ENCODE results near the gene C9orf72. TPM values are rescaled to one million over a fixed set of nuclear protein-coding genes. Genes with fewer than 3 reads are reported as not detected.

Gene C9orf72
- polyA plus RNA-seq, 1 donor = 32.1 TPM

- no CpG with 5 or more reads among the region's 1 CpG for WGBS (ENCODE audit: insufficient coverage, low lambda C conversion rate)
- no peak for DNase-seq
- H3K27me3 ChIP-seq (ENCODE audit: control insufficient read depth, insufficient read depth, low read length) = no peaks in the 10 kb centered on the region
- no peak overlapping the region for H3K27ac ChIP-seq (ENCODE audit: low read length)
- no peaks in the 10 kb centered on the region for H3K9me3 ChIP-seq (ENCODE audit: control insufficient read depth, low read depth, low read length)
- peaks cover under 1% of the 10 kb centered on the region for H3K36me3 ChIP-seq (ENCODE audit: control insufficient read depth, insufficient read depth, low read length)
- peaks cover 19% of the 10 kb centered on the region for H3K4me1 ChIP-seq (ENCODE audit: control insufficient read depth, insufficient read depth, low read length)
- H3K4me3 ChIP-seq (ENCODE audit: low read length) = no peak overlapping the region
Observed at GRCh38 chr9:27540502-27540901, 32.8 kb downstream of the C9orf72 start.

- DNase-seq = peak in 1 of 2 donors; percentile 48
- H3K27ac ChIP-seq (ENCODE audit: low read length) = no peak overlapping the region
- H3K4me3 ChIP-seq (ENCODE audit: low read length) = no peak overlapping the region
- no peaks in the 10 kb centered on the region for H3K27me3 ChIP-seq (ENCODE audit: control insufficient read depth, insufficient read depth, low read length)
- H3K9me3 ChIP-seq (ENCODE audit: control insufficient read depth, low read depth, low read length) = no peaks in the 10 kb centered on the region
- peaks cover 19% of the 10 kb centered on the region for H3K4me1 ChIP-seq (ENCODE audit: control insufficient read depth, insufficient read depth, low read length)
- H3K36me3 ChIP-seq (ENCODE audit: control insufficient read depth, insufficient read depth, low read length) = no peaks in the 10 kb centered on the region
- WGBS (ENCODE audit: insufficient coverage, low lambda C conversion rate) = no CpG with 5 or more reads among the region's 5 CpGs
Observed at GRCh38 chr9:27539479-27540441, 33.5 kb downstream of the C9orf72 start.

DNA sequence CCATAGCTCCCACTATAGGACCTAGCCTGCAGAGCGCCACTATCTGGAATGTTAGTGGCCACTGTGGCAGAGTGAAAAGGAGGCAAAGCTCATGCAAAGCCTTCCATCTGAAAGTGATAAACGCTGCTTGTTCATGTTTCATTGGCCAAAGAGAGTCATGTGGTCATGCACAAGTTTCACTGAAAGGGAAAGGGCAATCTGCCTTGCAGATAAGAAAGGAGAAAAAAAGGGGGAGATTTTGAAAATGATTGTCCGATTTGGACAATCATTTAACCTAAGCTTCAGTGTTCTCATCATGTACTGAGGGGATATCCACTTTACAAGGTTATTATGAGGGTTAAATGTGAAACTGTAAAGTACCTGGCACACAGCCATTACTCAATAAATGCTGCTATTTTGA is 34.6 kb downstream of the C9orf72 start:
- Histone ChIP-seq H3K36me3 (ENCODE audit: control insufficient read depth, insufficient read depth, low read length) (no peaks in the 10 kb centered on the region), H3K4me1 (ENCODE audit: control insufficient read depth, insufficient read depth, low read length) (peaks cover 19% of the 10 kb centered on the region), H3K4me3 (ENCODE audit: low read length) (no peak overlapping the region), H3K9me3 (ENCODE audit: control insufficient read depth, low read depth, low read length) (no peaks in the 10 kb centered on the region), H3K27me3 (ENCODE audit: control insufficient read depth, insufficient read depth, low read length) (no peaks in the 10 kb centered on the region), H3K27ac (ENCODE audit: low read length) (no peak overlapping the region)
- DNase-seq = peak in 1 of 2 donors; percentile 60
- WGBS (ENCODE audit: insufficient coverage, low lambda C conversion rate) = no CpG with 5 or more reads among the region's 3 CpGs

DNA sequence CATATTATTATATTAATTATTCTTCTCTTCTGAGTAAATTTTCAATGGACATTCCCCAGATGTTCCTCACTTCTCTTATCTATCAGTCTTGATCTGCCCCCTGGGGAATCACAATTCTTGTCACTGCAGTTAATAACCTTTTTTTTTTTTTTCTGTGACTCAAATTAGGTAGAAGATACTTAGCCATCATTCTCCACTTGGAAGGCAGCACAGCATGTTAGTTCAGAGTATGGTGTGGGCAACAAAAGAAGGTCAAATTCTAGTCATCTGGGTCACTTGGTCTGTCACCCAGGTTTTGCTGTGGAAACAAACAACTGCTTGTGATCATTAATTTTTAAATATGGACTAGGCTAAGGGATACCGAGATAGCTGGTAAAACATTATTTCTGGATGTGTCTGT is 35.5 kb downstream of the C9orf72 start:
- Histone ChIP-seq H3K9me3 (ENCODE audit: control insufficient read depth, low read depth, low read length) (no peaks in the 10 kb centered on the region), H3K27me3 (ENCODE audit: control insufficient read depth, insufficient read depth, low read length) (no peaks in the 10 kb centered on the region), H3K36me3 (ENCODE audit: control insufficient read depth, insufficient read depth, low read length) (no peaks in the 10 kb centered on the region), H3K4me3 (ENCODE audit: low read length) (no peak overlapping the region), H3K4me1 (ENCODE audit: control insufficient read depth, insufficient read depth, low read length) (peaks cover 19% of the 10 kb centered on the region), H3K27ac (ENCODE audit: low read length) (no peak overlapping the region)
- DNase-seq = no peak
- no CpG with 5 or more reads among the region's 1 CpG for WGBS (ENCODE audit: insufficient coverage, low lambda C conversion rate)

DNA sequence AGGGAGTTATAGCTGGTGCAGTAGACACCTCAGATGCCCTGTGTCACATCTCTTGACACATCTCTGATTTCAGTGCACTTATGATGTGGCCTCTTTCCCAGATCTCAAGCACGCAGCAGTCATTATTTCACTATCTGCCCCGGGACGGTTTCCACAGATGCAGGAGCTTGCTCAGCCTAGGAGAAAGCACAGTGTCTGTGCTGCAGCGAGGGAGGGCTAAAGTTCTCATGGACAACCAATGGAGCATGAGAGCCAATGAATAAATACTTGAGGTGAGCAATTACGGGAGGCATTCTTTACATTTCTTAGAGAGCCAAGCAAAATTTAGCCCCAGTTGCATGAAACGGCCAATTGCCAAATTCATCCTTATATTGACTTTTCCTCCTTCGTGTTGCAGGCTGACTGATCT is 36.2 kb downstream of the C9orf72 start:
- DNase-seq = no peak
- Histone ChIP-seq H3K9me3 (ENCODE audit: control insufficient read depth, low read depth, low read length) (no peaks in the 10 kb centered on the region), H3K36me3 (ENCODE audit: control insufficient read depth, insufficient read depth, low read length) (no peaks in the 10 kb centered on the region), H3K27me3 (ENCODE audit: control insufficient read depth, insufficient read depth, low read length) (no peaks in the 10 kb centered on the region), H3K4me3 (ENCODE audit: low read length) (no peak overlapping the region), H3K27ac (ENCODE audit: low read length) (no peak overlapping the region), H3K4me1 (ENCODE audit: control insufficient read depth, insufficient read depth, low read length) (peaks cover 19% of the 10 kb centered on the region)
- WGBS (ENCODE audit: insufficient coverage, low lambda C conversion rate) = no CpG with 5 or more reads among the region's 7 CpGs

- peak overlapping the region; percentile 13 for H3K27ac ChIP-seq (ENCODE audit: low read length)
Observed at GRCh38 chr9:27536168-27536567, 37.1 kb downstream of the C9orf72 start.

GRCh38 chr9:27535701-27536118 is 37.6 kb downstream of the C9orf72 start:
- no peaks in the 10 kb centered on the region for H3K9me3 ChIP-seq (ENCODE audit: control insufficient read depth, low read depth, low read length)
- WGBS (ENCODE audit: insufficient coverage, low lambda C conversion rate) = no CpG with 5 or more reads among the region's 3 CpGs
- no peak for DNase-seq
- no peaks in the 10 kb centered on the region for H3K27me3 ChIP-seq (ENCODE audit: control insufficient read depth, insufficient read depth, low read length)
- no peak overlapping the region for H3K27ac ChIP-seq (ENCODE audit: low read length)
- peaks cover 24% of the 10 kb centered on the region for H3K4me1 ChIP-seq (ENCODE audit: control insufficient read depth, insufficient read depth, low read length)
- H3K36me3 ChIP-seq (ENCODE audit: control insufficient read depth, insufficient read depth, low read length) = no peaks in the 10 kb centered on the region
- H3K4me3 ChIP-seq (ENCODE audit: low read length) = no peak overlapping the region

More at GRCh38 chr9:27536168-27536567, 37.1 kb downstream of the C9orf72 start:
- H3K9me3 ChIP-seq (ENCODE audit: control insufficient read depth, low read depth, low read length) = no peaks in the 10 kb centered on the region
- peaks cover 21% of the 10 kb centered on the region for H3K4me1 ChIP-seq (ENCODE audit: control insufficient read depth, insufficient read depth, low read length)
- 80% methylated on average over 1 of the region's 3 CpGs for WGBS (ENCODE audit: insufficient coverage, low lambda C conversion rate)
- DNase-seq = no peak
- no peaks in the 10 kb centered on the region for H3K36me3 ChIP-seq (ENCODE audit: control insufficient read depth, insufficient read depth, low read length)
- H3K4me3 ChIP-seq (ENCODE audit: low read length) = no peak overlapping the region
- H3K27me3 ChIP-seq (ENCODE audit: control insufficient read depth, insufficient read depth, low read length) = no peaks in the 10 kb centered on the region

GRCh38 chr9:27534658-27535209 is 38.5 kb downstream of the C9orf72 start:
- Histone ChIP-seq H3K4me3 (ENCODE audit: low read length) (no peak overlapping the region), H3K27me3 (ENCODE audit: control insufficient read depth, insufficient read depth, low read length) (no peaks in the 10 kb centered on the region), H3K9me3 (ENCODE audit: control insufficient read depth, low read depth, low read length) (no peaks in the 10 kb centered on the region), H3K4me1 (ENCODE audit: control insufficient read depth, insufficient read depth, low read length) (peaks cover 24% of the 10 kb centered on the region), H3K27ac (ENCODE audit: low read length) (no peak overlapping the region), H3K36me3 (ENCODE audit: control insufficient read depth, insufficient read depth, low read length) (no peaks in the 10 kb centered on the region)
- WGBS (ENCODE audit: insufficient coverage, low lambda C conversion rate) = 54% methylated on average over 2 of the region's 3 CpGs
- no peak for DNase-seq

- Histone ChIP-seq H3K4me1 (ENCODE audit: control insufficient read depth, insufficient read depth, low read length) (peaks cover 19% of the 10 kb centered on the region), H3K27ac (ENCODE audit: low read length) (no peak overlapping the region), H3K27me3 (ENCODE audit: control insufficient read depth, insufficient read depth, low read length) (no peaks in the 10 kb centered on the region), H3K36me3 (ENCODE audit: control insufficient read depth, insufficient read depth, low read length) (no peaks in the 10 kb centered on the region), H3K4me3 (ENCODE audit: low read length) (no peak overlapping the region), H3K9me3 (ENCODE audit: control insufficient read depth, low read depth, low read length) (no peaks in the 10 kb centered on the region)
- no peak for DNase-seq
- WGBS (ENCODE audit: insufficient coverage, low lambda C conversion rate) = 100% methylated on average over 1 of the region's 4 CpGs
Observed at GRCh38 chr9:27534131-27534530, 39.1 kb downstream of the C9orf72 start.

DNA sequence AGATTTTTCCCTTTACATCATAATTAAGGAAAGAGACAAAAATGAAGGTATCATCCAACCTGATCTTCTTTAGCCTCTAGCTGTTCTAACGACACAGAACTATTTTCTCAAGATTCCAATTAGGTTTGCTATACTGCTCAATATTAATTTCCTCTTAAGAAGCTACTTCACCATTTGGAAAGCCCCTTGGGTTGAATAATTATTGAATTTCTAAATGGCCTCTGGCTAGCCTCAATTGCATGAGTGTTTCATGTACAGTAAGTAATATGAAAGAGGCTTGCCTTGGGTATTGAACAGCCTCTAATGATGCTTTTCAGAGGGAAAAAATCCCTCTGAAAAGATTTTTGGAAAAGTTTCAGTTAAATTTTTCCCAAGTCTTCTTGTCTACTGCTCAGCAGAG is 40.0 kb downstream of the C9orf72 start:
- Histone ChIP-seq H3K27me3 (ENCODE audit: control insufficient read depth, insufficient read depth, low read length) (no peaks in the 10 kb centered on the region), H3K36me3 (ENCODE audit: control insufficient read depth, insufficient read depth, low read length) (no peaks in the 10 kb centered on the region), H3K27ac (ENCODE audit: low read length) (no peak overlapping the region), H3K9me3 (ENCODE audit: control insufficient read depth, low read depth, low read length) (no peaks in the 10 kb centered on the region), H3K4me3 (ENCODE audit: low read length) (no peak overlapping the region), H3K4me1 (ENCODE audit: control insufficient read depth, insufficient read depth, low read length) (peaks cover 17% of the 10 kb centered on the region)
- no peak for DNase-seq
- 100% methylated on average over 1 of the region's 1 CpG for WGBS (ENCODE audit: insufficient coverage, low lambda C conversion rate)

All from large intestine (tissue), 3 donors.